ENCODE data around the gene ADGRB2.
"Not testable (repeated sequence)": the region's sequence is repeated elsewhere in the genome, so short reads cannot be mapped to it uniquely, and the experiment has no call there.

ADGRB2 gene

GRCh38 chr1:31730336-31731048 lies 33.6 kb downstream of the ADGRB2 start:
- DNase-seq, result no peak

GRCh38 chr1:31727849-31728248 lies 36.3 kb downstream of the ADGRB2 start:
- no peak for DNase-seq

- DNase-seq, result no peak
These were observed 36.9 kb downstream of the ADGRB2 start for GRCh38 chr1:31727195-31727594.

GRCh38 chr1:31726715-31727114 lies 37.4 kb downstream of the ADGRB2 start:
- no peak for DNase-seq

DNA sequence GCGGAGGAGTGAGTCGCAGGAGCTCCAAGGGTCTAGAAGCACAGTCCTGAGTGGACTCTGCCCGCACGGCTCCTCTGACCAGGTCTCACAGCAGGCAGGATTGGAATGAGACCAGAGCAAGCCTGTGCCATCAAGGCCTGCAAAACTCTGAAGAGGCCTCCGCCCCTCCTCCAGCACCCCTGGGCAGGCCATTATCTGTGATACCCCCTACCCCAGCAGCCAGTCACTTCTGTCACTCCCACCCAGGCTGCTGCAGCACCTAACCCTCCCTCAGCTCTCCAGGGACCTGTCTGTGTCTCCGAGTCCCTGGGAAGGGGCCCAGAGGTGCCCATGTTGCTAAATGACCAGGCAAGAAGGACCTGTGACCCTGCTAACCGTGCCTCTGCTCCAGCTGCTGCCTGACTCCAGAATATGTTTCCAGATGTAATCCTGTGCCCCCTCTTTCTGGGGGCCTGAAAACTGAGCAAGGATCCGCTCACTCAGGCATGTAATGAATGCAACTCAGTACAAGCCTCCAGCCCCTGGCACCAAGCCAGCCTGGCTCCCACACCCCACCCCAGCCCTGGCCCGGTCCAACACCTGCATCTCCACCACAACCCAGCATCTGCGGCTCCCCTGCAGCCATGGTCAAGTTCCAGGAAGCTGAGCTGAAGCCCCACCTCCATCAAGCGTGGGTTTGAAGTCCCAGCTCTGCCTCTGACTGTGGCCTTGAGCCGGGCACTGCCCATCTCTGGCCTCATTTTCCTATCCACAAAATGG lies 38.2 kb downstream of the ADGRB2 start:
- peak in 2 of 58 donors; percentile 25 to 49 for DNase-seq

- no peak for DNase-seq
These were observed 39.0 kb downstream of the ADGRB2 start for GRCh38 chr1:31725134-31725533.

GRCh38 chr1:31723828-31724359 lies 40.2 kb downstream of the ADGRB2 start:
- DNase-seq, result peak in 37 of 58 donors; percentile 9 to 70 (median 34)

DNA sequence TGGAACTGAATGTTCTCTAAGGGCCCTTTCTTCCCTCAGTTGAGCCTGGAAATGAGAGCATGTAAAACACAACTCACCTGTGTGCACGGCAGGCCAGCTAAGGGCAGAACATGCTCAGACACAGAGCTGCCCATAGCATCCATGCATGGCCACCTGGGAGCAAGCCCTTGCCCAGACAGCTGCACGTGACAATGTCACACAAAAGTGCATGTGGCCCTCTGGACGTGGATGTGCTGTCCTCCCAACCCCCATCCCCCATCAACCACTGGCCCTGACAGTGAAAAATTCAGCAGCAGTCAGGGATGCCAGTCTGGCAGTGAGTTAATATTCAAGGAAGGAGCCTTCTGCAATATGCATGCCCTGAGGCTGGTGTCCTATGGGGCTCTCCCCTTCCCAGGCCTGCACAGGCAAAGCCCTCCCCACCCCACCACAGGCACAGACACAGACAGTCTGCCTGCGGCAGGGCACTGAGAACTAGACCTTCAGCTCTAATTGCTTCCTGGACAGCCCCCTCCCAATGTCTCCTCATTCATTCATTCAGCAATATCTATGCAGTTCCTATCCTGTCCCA lies 45.7 kb downstream of the ADGRB2 start:
- no peak for DNase-seq

DNA sequence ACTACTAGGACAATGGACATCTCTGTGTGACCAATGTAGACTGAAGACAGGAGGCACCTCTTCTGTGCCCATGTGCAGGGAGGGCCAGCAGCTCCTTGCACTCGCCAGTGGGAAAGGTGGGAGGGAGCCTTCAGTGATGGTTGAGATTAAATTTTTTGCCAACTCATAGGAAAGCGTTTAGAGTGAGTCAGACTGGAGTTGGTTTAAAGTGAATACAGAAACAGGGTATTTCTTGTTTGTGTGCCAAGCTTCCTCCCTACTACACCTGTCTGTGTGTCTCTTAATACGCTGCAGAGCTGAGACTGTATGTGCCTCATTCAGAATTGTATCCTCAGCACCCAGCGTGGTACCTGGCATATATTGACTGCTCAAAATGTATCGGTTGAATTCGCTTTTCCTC lies 46.8 kb downstream of the ADGRB2 start:
- DNase-seq, result peak in 2 of 58 donors; percentile 16 to 21

GRCh38 chr1:31715873-31716220 lies 48.3 kb downstream of the ADGRB2 start:
- DNase-seq, result no peak

DNA sequence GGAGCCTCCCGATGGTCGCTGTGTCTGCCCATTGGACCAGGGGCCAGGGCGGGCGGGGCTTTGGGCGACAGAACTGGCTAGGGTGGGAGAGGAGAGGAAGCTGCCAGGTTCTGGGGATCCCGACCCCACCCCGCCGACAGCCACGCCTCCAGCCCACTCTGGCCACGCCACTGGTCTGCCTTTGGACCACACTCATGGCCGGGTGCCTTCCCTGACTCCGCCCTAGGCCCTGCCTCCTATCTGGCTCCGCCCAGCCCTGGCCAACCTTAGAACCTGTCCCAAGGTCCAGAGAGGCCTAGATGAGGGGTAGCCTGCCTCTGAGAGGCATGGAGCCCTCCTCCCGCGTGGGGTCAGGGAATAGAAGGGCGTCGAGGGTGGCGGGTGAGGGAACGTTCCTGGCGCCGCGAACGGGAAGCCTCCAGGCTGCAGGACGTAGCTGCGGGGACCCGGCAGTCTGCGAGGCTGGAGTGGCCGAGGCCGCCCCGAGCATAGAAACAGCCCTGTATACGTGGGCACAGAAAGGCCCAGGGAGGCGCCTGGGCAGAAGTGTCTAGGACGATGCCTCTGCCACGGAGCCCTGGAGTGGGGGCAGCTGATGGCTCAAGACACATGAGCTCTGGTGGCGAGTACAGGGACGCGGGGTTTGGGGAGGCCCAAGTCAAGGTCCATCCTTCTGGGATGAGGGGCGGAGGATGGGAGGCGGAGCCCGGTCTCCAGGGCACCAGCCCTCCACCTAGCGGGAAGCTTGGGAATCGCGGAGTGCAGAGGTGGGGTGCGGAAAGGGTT lies 48.9 kb downstream of the ADGRB2 start:
- DNase-seq, result peak in 55 of 58 donors; percentile 20 to 86 (median 58)

- DNase-seq, result peak in 18 of 58 donors; percentile 14 to 64 (median 36)
These were observed 49.6 kb downstream of the ADGRB2 start for GRCh38 chr1:31714442-31715086.

GRCh38 chr1:31712630-31713029 lies 51.5 kb downstream of the ADGRB2 start:
- no peak for DNase-seq

GRCh38 chr1:31712068-31712467 lies 52.1 kb downstream of the ADGRB2 start:
- DNase-seq, result no peak

DNA sequence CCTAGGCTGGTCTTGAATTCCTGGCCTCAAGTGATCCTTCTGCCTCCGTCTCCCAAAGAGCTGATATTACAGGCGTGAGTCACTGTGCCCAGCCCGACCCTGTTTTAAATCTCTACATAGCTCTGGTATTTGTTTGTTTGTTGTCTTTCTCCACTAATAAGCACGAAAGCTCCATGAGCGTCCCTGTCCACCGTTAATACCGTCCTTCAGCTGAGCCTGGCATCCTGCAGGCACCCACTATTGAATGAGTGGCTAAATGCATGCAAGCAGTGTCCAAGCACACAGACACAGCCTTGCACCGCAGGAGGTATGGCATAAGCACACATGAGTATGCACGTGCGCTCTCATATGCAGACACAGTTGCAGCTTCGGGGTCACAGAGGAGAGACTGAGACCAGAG lies 55.8 kb downstream of the ADGRB2 start:
- DNase-seq, result no peak

GRCh38 chr1:31707711-31708110 lies 56.4 kb downstream of the ADGRB2 start:
- no peak for DNase-seq

DNA sequence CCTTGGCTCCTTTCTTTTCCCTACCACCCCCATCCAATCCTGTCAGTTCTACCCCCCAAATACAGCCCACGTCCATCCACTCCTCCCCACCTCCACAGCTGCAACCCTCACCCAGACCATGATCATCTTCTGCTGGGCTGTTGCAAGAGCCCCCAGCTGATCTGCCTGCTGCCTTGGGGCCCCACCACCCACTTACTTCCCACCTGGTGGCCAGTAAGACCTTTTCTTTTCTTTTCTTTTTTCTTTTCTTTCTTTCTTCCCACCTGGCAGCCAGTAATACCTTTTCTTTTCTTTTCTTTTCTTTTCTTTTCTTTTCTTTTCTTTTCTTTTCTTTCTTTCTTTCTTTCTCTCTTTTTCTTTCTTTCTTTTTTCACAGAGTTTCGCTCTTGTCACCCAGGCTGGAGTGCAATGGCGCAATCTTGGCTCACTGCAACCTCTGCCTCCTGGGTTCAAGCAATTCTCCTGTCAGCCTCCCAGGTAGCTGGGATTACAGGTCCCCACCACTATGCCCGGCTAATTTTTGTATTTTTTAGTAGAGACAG lies 57.0 kb downstream of the ADGRB2 start:
- not testable (repeated sequence) for DNase-seq

DNA sequence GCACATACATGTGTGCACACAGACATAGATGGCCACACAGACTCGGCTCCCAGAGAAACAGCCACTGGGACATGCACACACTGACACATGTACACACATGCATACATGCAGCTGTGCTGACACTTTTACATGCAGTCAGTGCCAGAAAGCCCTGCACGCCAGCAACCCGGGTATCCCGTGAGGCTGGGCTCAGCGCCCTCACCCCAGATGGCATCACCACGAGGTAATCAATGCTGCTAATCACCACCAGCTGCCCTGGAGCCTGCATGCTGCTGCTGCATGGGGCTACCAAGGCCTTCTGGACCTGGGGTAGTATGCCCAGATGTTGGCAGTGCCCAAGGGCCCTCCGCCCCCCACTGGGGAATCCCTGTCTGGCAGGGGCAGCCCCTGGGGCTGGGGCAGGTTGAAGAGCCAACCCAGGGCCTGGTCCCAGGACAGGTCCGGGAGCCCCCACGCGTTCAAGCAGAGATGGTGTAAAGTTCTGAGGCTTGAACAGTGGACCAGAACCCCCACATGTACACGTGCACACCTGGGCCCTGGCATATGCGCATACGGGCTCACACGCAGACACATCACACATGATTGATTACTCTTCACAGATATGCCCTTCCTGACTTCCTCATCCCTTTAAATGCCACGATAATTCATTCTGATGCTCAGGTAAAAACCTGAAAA lies 57.6 kb downstream of the ADGRB2 start:
- no peak for DNase-seq

- peak in 27 of 58 donors; percentile 9 to 69 (median 38) for DNase-seq
These were observed 58.9 kb downstream of the ADGRB2 start for GRCh38 chr1:31705080-31705866.

Data from anterior cingulate cortex (tissue), 58 donors.